HEK293 (cell line): ENCODE measurements around the gene RUFY1.

ENCODE experiments used
- EGR2 ChIP-seq: fragments of 450-650 bp; formaldehyde crosslinking; IDR thresholded peaks from 2 replicates; pipeline ENCODE4 v1.5.1; 2016; ENCODE audit warnings: low read depth, missing biosample characterization, missing genetic modification characterization
- GLI2 ChIP-seq: fragments of 450-650 bp; formaldehyde crosslinking; IDR thresholded peaks from 2 replicates; pipeline ENCODE4; 2017; ENCODE audit warnings: missing biosample characterization, missing genetic modification characterization, low read depth, borderline replicate concordance
- GLIS1 ChIP-seq: fragments of 450-650 bp; formaldehyde crosslinking; IDR thresholded peaks from 2 replicates; pipeline ENCODE4 v1.5.1; 2016; ENCODE audit warnings: missing biosample characterization, missing genetic modification characterization
- HIC1 ChIP-seq: fragments of 450-650 bp; formaldehyde crosslinking; IDR thresholded peaks from 2 replicates; pipeline ENCODE4 v1.5.1; 2016; ENCODE audit warnings: missing biosample characterization, missing genetic modification characterization
- KLF9 ChIP-seq: fragments of 450-650 bp; formaldehyde crosslinking; IDR thresholded peaks from 2 replicates; pipeline ENCODE4 v1.5.1; 2016; ENCODE audit warnings: missing biosample characterization, missing genetic modification characterization, low read depth
- MYNN ChIP-seq: fragments of 450-650 bp; formaldehyde crosslinking; IDR thresholded peaks from 2 replicates; pipeline ENCODE4 v1.5.1; 2016; ENCODE audit warnings: missing biosample characterization, missing genetic modification characterization, borderline replicate concordance
- PATZ1 ChIP-seq: fragments of 450-650 bp; formaldehyde crosslinking; IDR thresholded peaks from 2 replicates; pipeline ENCODE4 v1.5.1; 2016; ENCODE audit warnings: missing biosample characterization, missing genetic modification characterization
- PRDM1 ChIP-seq: fragments of 450-650 bp; formaldehyde crosslinking; IDR thresholded peaks from 2 replicates; pipeline ENCODE4; 2016; ENCODE audit warnings: missing biosample characterization, missing genetic modification characterization
- REST ChIP-seq: fragments of 450-650 bp; formaldehyde crosslinking; IDR thresholded peaks from 2 replicates; pipeline ENCODE4 v1.5.1; 2016; ENCODE audit warnings: missing biosample characterization, missing genetic modification characterization
- YY1 ChIP-seq: fragments of 450-650 bp; formaldehyde crosslinking; IDR thresholded peaks from 2 replicates; pipeline ENCODE4 v1.5.1; 2018; ENCODE audit warnings: missing biosample characterization, missing genetic modification characterization
- ZFP37 ChIP-seq: fragments of 450-650 bp; formaldehyde crosslinking; IDR thresholded peaks from 2 replicates; pipeline ENCODE4 v1.5.1; 2016; ENCODE audit warnings: missing biosample characterization, missing genetic modification characterization
- ZNF169 ChIP-seq: fragments of 450-650 bp; formaldehyde crosslinking; IDR thresholded peaks from 2 replicates; pipeline ENCODE4 v1.5.1; 2016; ENCODE audit warnings: missing biosample characterization, missing genetic modification characterization
- ZNF202 ChIP-seq: fragments of 450-650 bp; formaldehyde crosslinking; IDR thresholded peaks from 2 replicates; pipeline ENCODE4 v1.5.1; 2016; ENCODE audit warnings: missing biosample characterization, missing genetic modification characterization, borderline replicate concordance
- ZNF26 ChIP-seq: fragments of 450-650 bp; formaldehyde crosslinking; IDR thresholded peaks from 2 replicates; pipeline ENCODE4 v1.5.1; 2016; ENCODE audit warnings: missing biosample characterization, missing genetic modification characterization
- ZNF324 ChIP-seq: fragments of 450-650 bp; formaldehyde crosslinking; IDR thresholded peaks from 2 replicates; pipeline ENCODE4 v1.5.1; 2016; ENCODE audit warnings: missing biosample characterization, missing genetic modification characterization
- ZNF423 ChIP-seq: fragments of 450-650 bp; formaldehyde crosslinking; IDR thresholded peaks from 2 replicates; pipeline ENCODE4 v1.5.1; 2016; ENCODE audit warnings: missing biosample characterization, missing genetic modification characterization
- ZNF544 ChIP-seq: fragments of 450-650 bp; formaldehyde crosslinking; IDR thresholded peaks from 2 replicates; pipeline ENCODE4 v1.5.0; 2017; ENCODE audit warnings: missing biosample characterization, missing genetic modification characterization
- ZNF558 ChIP-seq: fragments of 450-650 bp; formaldehyde crosslinking; IDR thresholded peaks from 2 replicates; pipeline ENCODE4 v1.5.1; 2016; ENCODE audit warnings: missing biosample characterization, missing genetic modification characterization
- ZNF701 ChIP-seq: fragments of 450-650 bp; formaldehyde crosslinking; IDR thresholded peaks from 2 replicates; pipeline ENCODE4 v1.5.1; 2016; ENCODE audit warnings: missing biosample characterization, missing genetic modification characterization
- ZNF843 ChIP-seq: fragments of 450-650 bp; formaldehyde crosslinking; IDR thresholded peaks from 2 replicates; pipeline ENCODE4 v1.5.1; 2016; ENCODE audit warnings: missing biosample characterization, missing genetic modification characterization
- ZSCAN16 ChIP-seq: fragments of 450-650 bp; formaldehyde crosslinking; IDR thresholded peaks from 2 replicates; pipeline ENCODE4 v1.5.1; 2016; ENCODE audit warnings: missing biosample characterization, missing genetic modification characterization
- ZSCAN23 ChIP-seq: fragments of 450-650 bp; formaldehyde crosslinking; IDR thresholded peaks from 2 replicates; pipeline ENCODE4 v1.5.1; 2016; ENCODE audit warnings: missing biosample characterization, missing genetic modification characterization
- TF ChIP-seq, protein P1 (sequence below): fragments of 450-650 bp; formaldehyde crosslinking; conservative IDR thresholded peaks from 2 replicates; pipeline ENCODE4 v1.5.1; 2016; ENCODE audit warnings: low read depth, missing biosample characterization, missing genetic modification characterization
- TF ChIP-seq, protein P2 (sequence below): fragments of 450-650 bp; formaldehyde crosslinking; IDR thresholded peaks from 2 replicates; pipeline ENCODE4 v1.5.1; 2017; ENCODE audit warnings: missing biosample characterization, missing genetic modification characterization

Gene RUFY1

GRCh38 chr5:179550511-179551342, at the start of gene RUFY1 (continued):
- TF ChIP-seq, protein P1, sequence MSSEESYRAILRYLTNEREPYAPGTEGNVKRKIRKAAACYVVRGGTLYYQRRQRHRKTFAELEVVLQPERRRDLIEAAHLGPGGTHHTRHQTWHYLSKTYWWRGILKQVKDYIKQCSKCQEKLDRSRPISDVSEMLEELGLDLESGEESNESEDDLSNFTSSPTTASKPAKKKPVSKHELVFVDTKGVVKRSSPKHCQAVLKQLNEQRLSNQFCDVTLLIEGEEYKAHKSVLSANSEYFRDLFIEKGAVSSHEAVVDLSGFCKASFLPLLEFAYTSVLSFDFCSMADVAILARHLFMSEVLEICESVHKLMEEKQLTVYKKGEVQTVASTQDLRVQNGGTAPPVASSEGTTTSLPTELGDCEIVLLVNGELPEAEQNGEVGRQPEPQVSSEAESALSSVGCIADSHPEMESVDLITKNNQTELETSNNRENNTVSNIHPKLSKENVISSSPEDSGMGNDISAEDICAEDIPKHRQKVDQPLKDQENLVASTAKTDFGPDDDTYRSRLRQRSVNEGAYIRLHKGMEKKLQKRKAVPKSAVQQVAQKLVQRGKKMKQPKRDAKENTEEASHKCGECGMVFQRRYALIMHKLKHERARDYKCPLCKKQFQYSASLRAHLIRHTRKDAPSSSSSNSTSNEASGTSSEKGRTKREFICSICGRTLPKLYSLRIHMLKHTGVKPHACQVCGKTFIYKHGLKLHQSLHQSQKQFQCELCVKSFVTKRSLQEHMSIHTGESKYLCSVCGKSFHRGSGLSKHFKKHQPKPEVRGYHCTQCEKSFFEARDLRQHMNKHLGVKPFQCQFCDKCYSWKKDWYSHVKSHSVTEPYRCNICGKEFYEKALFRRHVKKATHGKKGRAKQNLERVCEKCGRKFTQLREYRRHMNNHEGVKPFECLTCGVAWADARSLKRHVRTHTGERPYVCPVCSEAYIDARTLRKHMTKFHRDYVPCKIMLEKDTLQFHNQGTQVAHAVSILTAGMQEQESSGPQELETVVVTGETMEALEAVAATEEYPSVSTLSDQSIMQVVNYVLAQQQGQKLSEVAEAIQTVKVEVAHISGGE (tag by site-specific recombination) = no peak
- TF ChIP-seq REST = no peak
- TF ChIP-seq PATZ1 (tag by site-specific recombination) = 0 out of 2 replicates have a peak, but pooled peaks have one; percentile 18
- TF ChIP-seq ZSCAN23 (tag by site-specific recombination) = no peak
- TF ChIP-seq, protein P2, sequence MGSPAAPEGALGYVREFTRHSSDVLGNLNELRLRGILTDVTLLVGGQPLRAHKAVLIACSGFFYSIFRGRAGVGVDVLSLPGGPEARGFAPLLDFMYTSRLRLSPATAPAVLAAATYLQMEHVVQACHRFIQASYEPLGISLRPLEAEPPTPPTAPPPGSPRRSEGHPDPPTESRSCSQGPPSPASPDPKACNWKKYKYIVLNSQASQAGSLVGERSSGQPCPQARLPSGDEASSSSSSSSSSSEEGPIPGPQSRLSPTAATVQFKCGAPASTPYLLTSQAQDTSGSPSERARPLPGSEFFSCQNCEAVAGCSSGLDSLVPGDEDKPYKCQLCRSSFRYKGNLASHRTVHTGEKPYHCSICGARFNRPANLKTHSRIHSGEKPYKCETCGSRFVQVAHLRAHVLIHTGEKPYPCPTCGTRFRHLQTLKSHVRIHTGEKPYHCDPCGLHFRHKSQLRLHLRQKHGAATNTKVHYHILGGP = no peak
- no peak for TF ChIP-seq ZNF169 (tag by site-specific recombination)
- 0 out of 2 replicates have a peak, but pooled peaks have one; percentile 27 for TF ChIP-seq HIC1 (tag by site-specific recombination)
- TF ChIP-seq ZNF423 (tag by site-specific recombination) = no peak
- TF ChIP-seq GLIS1 = peak; percentile 79
- TF ChIP-seq MYNN (tag by site-specific recombination) = no peak
- TF ChIP-seq GLI2 (tag by site-specific recombination) = no peak
- TF ChIP-seq ZNF202 (tag by site-specific recombination) = no peak
- TF ChIP-seq ZNF544 (tag by site-specific recombination) = no peak
- TF ChIP-seq YY1 (tag by site-specific recombination) = peak; percentile 65
- TF ChIP-seq ZNF701 (tag by site-specific recombination) = no peak
- peak; percentile 52 for TF ChIP-seq KLF9
- TF ChIP-seq ZNF324 = no peak
- TF ChIP-seq EGR2 = peak; percentile 42
- no peak for TF ChIP-seq ZNF26
- TF ChIP-seq ZNF843 (tag by site-specific recombination) = no peak
- no peak for TF ChIP-seq ZNF558 (tag by site-specific recombination)
- TF ChIP-seq PRDM1 = no peak
- peak; percentile 21; the same call in 1 of the 2 replicates for TF ChIP-seq ZFP37 (tag by site-specific recombination)
- TF ChIP-seq ZSCAN16 = no peak
